Thoracic aorta endothelial cell (primary cell): ENCODE data around the gene MDM2. TPM values are rescaled to one million over a fixed set of nuclear protein-coding genes. Genes with fewer than 3 reads are reported as not detected.

Experiments
- total RNA-seq: library from RNA; depleted of rRNA; stranded (reverse); fragments of >200 nt; gene quantifications from 2 replicates; pipeline ENCODE4 v1.2.3, GENCODE V29; 2012

Gene MDM2
- 555 and 909 TPM in 2 replicates for total RNA-seq

GRCh38 chr12:68807576-68808387 lies at the start of gene MDM2:
TSS of gene MDM2 (plus strand) at chr12:68808177. CDS start at chr12:68808478, 301 bp downstream.

Other genes with a start within 250 kb of the MDM2 start
- gene RAP1B, start 197.3 kb upstream of the MDM2 start, total RNA-seq: 295 and 323 TPM in 2 replicates
- gene NUP107, start 121.2 kb upstream of the MDM2 start, total RNA-seq: 121 and 137 TPM in 2 replicates
- 7.0 and 11.3 TPM in 2 replicates for gene SLC35E3, start 62.0 kb upstream of the MDM2 start, total RNA-seq
- 0.66 and 3.9 TPM in 2 replicates for gene CPM, start 125.0 kb downstream of the MDM2 start, total RNA-seq